HG03159 (cell line): Measurements from ENCODE around the gene NID2.

Experiments
- ATAC-seq: cut with Tn5 transposase; IDR thresholded peaks from one replicate; pipeline ENCODE4 v1.9.1; 2021; ENCODE audit warnings: mild to moderate bottlenecking, moderate library complexity; ENCODE audit not compliant: unreplicated experiment

Gene NID2

GRCh38 chr14:52054678-52055077 lies 14.2 kb downstream of the NID2 start:
- ATAC-seq, result no peak

- ATAC-seq, result no peak
These were observed 15.8 kb downstream of the NID2 start for GRCh38 chr14:52053044-52053443.

GRCh38 chr14:52052288-52052943 lies 16.4 kb downstream of the NID2 start:
- no peak for ATAC-seq

- ATAC-seq, result no peak
These were observed 17.0 kb downstream of the NID2 start for GRCh38 chr14:52051871-52052270.

- ATAC-seq, result no peak
These were observed 17.6 kb downstream of the NID2 start for GRCh38 chr14:52051251-52051650.

GRCh38 chr14:52049721-52050588 lies 18.9 kb downstream of the NID2 start:
- ATAC-seq, result no peak

GRCh38 chr14:52049271-52049670 lies 19.6 kb downstream of the NID2 start:
- no peak for ATAC-seq

GRCh38 chr14:52048641-52049204 lies 20.1 kb downstream of the NID2 start:
- ATAC-seq, result no peak

- ATAC-seq, result no peak
These were observed 20.7 kb downstream of the NID2 start for GRCh38 chr14:52048116-52048515.

GRCh38 chr14:52046376-52046917 lies 22.4 kb downstream of the NID2 start:
- no peak for ATAC-seq

- ATAC-seq, result no peak
These were observed 23.9 kb downstream of the NID2 start for GRCh38 chr14:52044791-52045522.

GRCh38 chr14:52043690-52044089 lies 25.2 kb downstream of the NID2 start:
- no peak for ATAC-seq

- no peak for ATAC-seq
These were observed 26.2 kb downstream of the NID2 start for GRCh38 chr14:52042371-52043289.

- ATAC-seq, result no peak
These were observed 28.3 kb downstream of the NID2 start for GRCh38 chr14:52040598-52040997.

GRCh38 chr14:52039124-52039815 lies 29.6 kb downstream of the NID2 start:
- ATAC-seq, result no peak

- no peak for ATAC-seq
These were observed 35.7 kb downstream of the NID2 start for GRCh38 chr14:52033101-52033642.

- ATAC-seq, result no peak
These were observed 36.6 kb downstream of the NID2 start for GRCh38 chr14:52032204-52032801.

- ATAC-seq, result no peak
These were observed 37.1 kb downstream of the NID2 start for GRCh38 chr14:52031781-52032180.

- no peak for ATAC-seq
These were observed 39.0 kb downstream of the NID2 start for GRCh38 chr14:52029881-52030280.
